ENCODE results near the gene BBIP1. TPM values are rescaled to one million over a fixed set of nuclear protein-coding genes. Genes with fewer than 3 reads are reported as not detected.

BBIP1 gene
- total RNA-seq, 1 experiment from 2014 or later, result 12.3 TPM

- no peak for DNase-seq (ENCODE audit: low read depth)
- in situ Hi-C loops (cut with HindIII; ENCODE audit: low pct_unique_long_range_greater_than_20kb, low sequenced_read_pairs), result no loop called here
These were observed 21.8 kb downstream of the BBIP1 start for GRCh38 chr10:110897184-110897583.

DNA sequence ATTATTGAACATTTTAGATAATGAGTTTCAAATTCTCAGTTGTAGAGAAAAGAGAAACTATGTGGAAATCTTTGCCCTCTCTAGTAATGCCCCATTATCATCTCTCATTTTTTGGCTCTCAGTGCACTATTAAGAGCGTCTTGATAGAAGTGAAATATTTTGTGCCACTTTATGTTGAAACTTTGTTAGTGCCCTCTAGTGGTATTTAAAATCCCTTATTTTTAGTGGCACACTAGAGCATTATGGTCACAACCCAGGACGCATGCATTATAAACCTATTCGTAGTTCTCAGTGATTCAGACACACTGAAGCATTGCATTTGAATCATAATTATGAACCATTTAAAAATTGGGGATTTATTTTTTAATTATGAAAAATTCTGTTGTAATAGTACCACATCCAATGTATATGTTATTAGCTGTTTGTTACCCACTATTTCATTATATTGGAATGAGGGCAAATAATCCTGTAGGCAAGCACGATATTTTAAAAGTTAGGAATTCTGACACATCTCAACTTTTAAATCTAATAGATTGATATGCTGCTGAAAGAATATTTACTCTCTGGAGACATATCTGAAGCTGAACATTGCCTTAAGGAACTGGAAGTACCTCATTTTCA lies 25.3 kb downstream of the BBIP1 start:
- peak; percentile 40 for DNase-seq (ENCODE audit: low read depth)
- in situ Hi-C loops (cut with HindIII; ENCODE audit: low pct_unique_long_range_greater_than_20kb, low sequenced_read_pairs), result no loop called here

DNA sequence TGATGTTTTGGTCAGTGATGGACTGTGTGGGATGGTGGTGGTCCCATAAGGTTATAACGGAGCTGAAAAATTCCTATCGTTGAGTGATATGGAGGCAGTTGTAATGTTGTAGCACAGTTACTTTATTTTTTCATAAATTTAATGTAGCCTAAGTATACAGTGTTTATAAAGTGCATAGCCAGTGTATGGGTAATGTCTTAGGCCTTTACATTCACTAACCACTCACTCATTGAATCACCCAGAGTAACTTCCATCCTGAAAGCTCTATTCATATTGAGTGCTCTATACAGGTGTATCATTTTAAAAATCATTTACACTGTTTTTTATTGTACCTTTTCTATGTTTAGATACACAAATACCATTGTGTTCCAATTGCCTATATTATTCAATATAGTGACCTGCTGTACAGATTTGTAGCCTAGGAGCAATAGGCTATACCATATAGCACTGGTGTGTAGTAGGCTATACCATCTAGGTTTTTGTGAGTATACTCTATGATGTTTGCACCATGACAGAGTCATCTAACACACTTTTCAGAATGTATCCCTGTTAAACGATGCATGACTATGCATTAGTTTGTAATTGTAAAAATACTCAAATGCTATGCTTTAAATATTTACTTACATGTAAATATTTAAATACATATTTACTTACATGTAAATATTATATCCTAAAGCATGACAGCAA lies 26.2 kb downstream of the BBIP1 start:
- in situ Hi-C loops (cut with HindIII; ENCODE audit: low pct_unique_long_range_greater_than_20kb, low sequenced_read_pairs), result no loop called here
- no peak for DNase-seq (ENCODE audit: low read depth)

- DNase-seq (ENCODE audit: low read depth), result no peak
- in situ Hi-C loops (cut with HindIII; ENCODE audit: low pct_unique_long_range_greater_than_20kb, low sequenced_read_pairs), result no loop called here
These were observed 31.4 kb downstream of the BBIP1 start for GRCh38 chr10:110887560-110887959.

DNA sequence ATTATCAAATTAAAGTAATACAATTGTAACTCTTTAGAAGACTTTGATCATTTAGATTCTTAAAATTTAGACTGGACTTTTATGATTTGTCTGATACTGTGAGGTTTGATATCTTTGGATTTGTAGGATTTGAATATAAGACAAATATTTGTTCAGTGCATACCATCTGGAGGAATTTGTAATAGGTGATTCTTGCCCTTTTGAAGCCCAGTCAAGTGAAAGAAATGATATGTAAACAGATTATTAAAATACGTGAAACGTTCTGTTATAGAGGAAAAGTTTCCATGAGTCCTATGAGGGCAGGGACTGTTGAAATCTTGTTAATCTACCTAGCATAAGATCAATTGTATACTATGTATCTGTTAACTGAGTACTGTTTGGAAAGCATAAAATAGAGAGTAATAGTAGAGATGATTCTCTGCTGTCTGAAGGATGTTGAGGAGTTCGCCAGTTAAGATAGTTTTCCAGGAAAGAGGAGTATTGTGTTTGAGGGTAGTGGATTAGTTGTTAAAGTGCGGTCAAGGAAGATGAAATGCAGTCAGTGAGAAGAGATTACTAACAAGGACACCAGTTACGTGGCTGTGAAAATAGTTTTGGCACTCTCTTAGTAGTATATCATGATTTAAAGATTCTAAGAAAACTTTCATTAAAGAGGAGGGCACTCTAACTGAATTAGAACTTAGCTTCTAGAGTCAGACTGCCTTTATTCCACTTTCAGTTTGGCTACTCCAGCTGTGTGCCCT lies 32.9 kb downstream of the BBIP1 start:
- no peak for DNase-seq (ENCODE audit: low read depth)
- in situ Hi-C loops (cut with HindIII; ENCODE audit: low pct_unique_long_range_greater_than_20kb, low sequenced_read_pairs), result no loop called here

- in situ Hi-C loops (cut with HindIII; ENCODE audit: low pct_unique_long_range_greater_than_20kb, low sequenced_read_pairs), result no loop called here
- DNase-seq (ENCODE audit: low read depth), result no peak
These were observed 35.1 kb downstream of the BBIP1 start for GRCh38 chr10:110883924-110884323.

DNA sequence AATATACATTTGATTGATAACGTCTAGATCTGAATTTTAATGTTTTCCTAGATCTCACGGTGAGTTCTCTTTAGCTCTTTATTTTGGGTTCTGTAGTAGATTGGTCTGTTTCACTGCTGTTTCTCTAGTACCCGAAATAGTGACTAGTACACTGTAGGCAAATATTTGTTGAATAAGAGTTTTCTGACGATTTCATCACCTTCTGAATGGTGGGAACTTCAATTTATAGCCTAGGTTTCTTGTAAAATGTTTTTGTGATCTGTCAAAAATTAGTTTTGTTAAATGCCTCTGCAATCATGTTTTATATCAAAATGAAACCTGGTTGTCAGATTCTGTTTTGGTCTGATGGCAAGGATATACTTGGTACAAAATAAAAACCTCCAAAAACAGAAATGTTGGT lies 37.1 kb downstream of the BBIP1 start:
- in situ Hi-C loops (cut with HindIII; ENCODE audit: low pct_unique_long_range_greater_than_20kb, low sequenced_read_pairs), result no loop called here

GRCh38 chr10:110881247-110881646 lies 37.7 kb downstream of the BBIP1 start:
- in situ Hi-C loops (cut with HindIII; ENCODE audit: low pct_unique_long_range_greater_than_20kb, low sequenced_read_pairs), result no loop called here
- DNase-seq (ENCODE audit: low read depth), result no peak

More for the DNA sequence above, 37.1 kb downstream of the BBIP1 start:
- DNase-seq (ENCODE audit: low read depth), result no peak

DNA sequence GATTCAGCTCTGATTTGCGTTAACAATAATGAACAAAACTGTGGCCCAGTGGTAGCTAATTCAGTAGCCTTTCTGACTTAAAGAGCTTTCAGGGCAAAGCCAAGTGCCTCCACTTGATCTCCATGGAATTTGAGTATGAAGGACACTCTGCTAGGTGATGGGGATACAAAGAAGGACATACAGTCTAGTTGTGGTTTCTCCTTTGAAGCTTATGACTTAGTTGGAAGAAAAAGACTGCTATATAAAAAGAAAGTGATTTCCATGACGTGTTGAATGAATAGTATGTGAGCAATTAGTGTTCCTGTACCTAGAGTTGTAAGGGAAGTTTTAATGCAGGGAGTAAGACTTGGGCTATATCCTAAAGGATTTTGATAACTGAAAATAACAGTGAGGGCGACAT lies 39.0 kb downstream of the BBIP1 start:
- no peak for DNase-seq (ENCODE audit: low read depth)
- in situ Hi-C loops (cut with HindIII; ENCODE audit: low pct_unique_long_range_greater_than_20kb, low sequenced_read_pairs), result no loop called here

DNA sequence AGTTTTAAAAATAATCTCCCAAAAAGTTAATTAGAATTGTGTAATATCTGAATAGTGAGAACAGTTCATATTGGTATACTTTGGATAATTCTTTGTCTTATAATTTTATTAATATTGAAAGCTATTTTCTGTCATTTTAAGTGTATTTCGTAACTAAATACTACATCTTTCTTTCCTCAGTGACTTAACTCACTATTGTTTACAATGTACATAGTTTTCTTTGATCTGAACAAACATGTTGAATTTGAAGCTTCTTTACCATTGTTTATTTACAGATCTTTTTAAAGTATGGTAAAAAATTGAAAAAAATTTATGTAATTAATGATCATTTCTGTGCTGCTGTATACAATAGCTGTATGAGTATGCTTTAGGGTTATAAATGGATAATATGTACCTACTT lies 42.2 kb downstream of the BBIP1 start:
- in situ Hi-C loops (cut with HindIII; ENCODE audit: low pct_unique_long_range_greater_than_20kb, low sequenced_read_pairs), result no loop called here
- DNase-seq (ENCODE audit: low read depth), result no peak

DNA sequence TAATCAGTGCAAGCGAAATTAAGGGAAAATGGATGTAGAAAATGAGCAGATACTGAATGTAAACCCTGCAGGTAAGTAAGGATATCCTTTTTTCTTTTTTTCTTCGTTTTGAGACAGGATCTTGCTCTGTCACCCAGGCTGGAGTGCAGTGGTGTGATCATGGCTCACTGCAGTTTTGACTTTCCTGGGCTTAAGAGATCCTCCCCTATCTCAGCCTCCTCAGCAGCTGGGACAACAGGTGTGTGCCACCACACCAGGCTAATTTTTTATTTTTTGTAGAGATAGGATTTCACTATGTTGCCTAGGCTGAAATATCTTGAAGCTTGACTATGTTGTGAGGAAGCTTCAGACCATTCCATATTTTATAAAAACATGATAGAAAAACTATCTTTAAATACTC lies 43.0 kb downstream of the BBIP1 start:
- in situ Hi-C loops (cut with HindIII; ENCODE audit: low pct_unique_long_range_greater_than_20kb, low sequenced_read_pairs), result no loop called here
- DNase-seq (ENCODE audit: low read depth), result no peak

- in situ Hi-C loops (cut with HindIII; ENCODE audit: low pct_unique_long_range_greater_than_20kb, low sequenced_read_pairs), result no loop called here
These were observed 45.0 kb downstream of the BBIP1 start for GRCh38 chr10:110873951-110874350.

DNA sequence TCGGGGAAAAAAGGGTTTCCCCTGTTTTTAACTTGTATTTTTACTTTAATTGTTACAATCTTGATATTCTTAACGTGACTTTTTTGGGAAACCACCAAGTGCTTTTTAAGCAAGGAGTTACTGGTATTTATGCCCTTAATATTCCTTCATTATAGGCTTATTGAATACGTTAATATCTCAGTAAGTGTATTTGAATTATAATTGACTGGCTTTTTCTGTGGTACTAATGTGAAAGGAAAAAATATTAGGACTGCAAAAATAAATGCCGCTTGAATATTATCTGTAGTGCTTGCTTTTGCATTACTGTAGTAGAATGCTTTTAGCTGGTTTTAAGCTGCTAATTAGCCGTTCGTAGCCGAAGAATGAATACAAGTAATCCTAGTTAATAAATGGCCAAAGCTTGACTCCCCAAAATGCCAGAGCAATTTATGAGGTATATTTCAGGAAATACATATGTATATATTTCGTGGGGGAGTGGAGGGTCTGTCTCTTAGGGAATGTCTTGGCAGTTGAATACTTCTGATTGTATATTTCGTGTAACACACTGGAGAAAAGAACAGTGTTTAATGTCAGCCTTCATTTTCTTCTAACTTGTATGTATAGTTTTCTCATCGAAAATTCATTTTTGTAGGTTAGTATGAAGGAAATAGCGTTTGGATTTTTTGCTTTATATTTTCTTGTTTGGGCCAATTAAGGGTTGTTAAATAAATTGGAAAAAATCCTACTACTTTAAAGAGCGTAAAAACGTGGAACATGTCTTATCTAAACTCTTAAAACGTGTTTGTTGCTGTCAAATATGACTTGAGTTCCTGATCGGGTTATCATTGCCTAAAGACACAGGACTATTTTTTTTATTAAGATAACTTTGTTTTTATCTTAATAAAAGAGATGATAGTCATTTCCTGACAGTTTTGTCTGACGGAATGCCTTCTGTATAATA lies 45.7 kb downstream of the BBIP1 start:
- no peak for DNase-seq (ENCODE audit: low read depth)
- in situ Hi-C loops (cut with HindIII; ENCODE audit: low pct_unique_long_range_greater_than_20kb, low sequenced_read_pairs), result no loop called here

More at GRCh38 chr10:110873951-110874350, 45.0 kb downstream of the BBIP1 start:
- DNase-seq (ENCODE audit: low read depth), result no peak

DNA sequence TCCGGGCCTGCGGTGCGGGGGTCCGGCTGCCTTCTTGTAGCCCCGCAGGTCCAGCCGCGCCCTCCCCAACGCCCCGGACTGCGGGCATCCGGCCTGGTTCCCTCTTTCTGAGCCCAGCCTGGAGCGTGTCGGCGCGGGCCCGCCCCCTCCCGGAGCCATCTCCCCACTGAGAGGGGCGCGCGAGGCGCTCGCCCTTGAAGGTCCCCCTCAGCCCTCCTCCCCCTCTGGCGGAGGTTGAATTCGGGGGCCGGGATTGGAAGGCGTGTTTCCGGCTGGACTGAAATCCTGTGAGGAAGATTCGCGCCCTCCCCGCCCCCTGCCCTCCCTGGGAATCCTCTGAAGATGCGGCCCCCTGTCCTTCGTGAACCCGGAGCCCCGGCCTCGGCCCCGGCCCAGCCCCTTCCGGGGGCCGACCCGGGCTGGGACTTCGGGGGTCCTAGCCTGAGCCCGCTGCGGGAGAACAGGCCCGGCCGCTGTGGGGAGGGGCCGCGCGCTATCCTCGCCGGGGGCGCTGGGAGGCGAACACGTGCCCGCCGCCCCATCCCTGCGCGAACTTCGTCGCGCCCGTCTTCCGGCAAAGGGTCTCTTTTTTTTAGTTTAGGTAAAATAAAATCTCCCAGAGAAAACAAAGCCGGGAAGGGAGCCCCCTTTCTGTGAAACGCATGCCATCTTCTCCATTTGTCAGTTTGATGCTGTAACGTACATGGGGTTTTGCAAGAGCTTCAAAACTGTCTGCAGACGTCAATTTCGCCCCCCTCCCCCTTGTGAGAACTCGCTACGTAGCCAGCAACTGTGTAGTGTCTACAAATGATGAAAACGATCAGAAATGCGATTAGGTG lies 46.6 kb downstream of the BBIP1 start:
- in situ Hi-C loops (cut with HindIII; ENCODE audit: low pct_unique_long_range_greater_than_20kb, low sequenced_read_pairs), result no loop called here

DNA sequence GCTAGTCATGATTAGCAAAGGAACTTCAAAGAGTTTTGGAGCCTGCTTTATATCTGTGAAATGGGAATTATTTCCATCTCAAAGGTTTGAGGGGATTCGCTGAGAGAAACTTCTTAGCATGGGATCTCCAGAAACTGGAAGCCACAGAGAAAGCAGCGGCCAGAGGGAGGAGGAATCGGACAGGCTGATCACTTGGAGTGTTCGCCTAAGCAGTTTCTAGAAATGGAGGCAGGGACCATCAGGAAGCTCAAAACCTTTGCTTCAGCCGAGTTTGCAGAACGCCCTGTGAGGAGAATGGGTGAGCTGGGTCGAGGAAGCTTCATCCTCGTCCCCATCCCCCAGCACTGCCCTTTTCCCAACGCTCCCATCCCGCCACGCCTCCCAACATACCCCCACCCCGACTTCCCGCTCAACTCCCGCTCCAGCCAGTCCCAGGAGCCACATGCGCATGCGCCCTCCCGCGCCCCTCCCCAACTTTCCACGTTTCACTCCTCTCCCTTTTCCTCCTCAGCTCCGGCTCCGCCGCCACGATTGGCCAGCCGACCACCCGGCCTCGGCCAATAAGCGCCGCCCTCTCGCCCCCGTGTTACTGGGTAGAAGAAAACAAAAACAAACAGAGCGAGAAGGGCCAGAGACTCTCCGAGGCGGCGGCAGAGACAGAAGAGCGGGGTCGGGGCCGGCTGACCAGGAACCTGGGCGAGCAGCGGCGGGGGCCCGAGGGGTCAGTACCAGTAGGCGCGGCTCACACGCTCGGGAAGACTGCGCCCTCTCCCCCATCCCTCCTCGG lies 47.5 kb downstream of the BBIP1 start, which contains the start of gene PDCD4:
TSS of gene PDCD4 (plus strand) at position 631 of the 787 bp plus-strand sequence. CDS start 4,100 bp downstream, outside the sequence.
- peak; percentile 99 for DNase-seq (ENCODE audit: low read depth)
- in situ Hi-C loops (cut with HindIII; ENCODE audit: low pct_unique_long_range_greater_than_20kb, low sequenced_read_pairs), result no loop called here

More for the DNA sequence above, 46.6 kb downstream of the BBIP1 start:
- DNase-seq (ENCODE audit: low read depth), result peak; percentile 67

- in situ Hi-C loops (cut with HindIII; ENCODE audit: low pct_unique_long_range_greater_than_20kb, low sequenced_read_pairs), result no loop called here
- DNase-seq (ENCODE audit: low read depth), result no peak
These were observed 48.1 kb downstream of the BBIP1 start for GRCh38 chr10:110870823-110871297.

DNA sequence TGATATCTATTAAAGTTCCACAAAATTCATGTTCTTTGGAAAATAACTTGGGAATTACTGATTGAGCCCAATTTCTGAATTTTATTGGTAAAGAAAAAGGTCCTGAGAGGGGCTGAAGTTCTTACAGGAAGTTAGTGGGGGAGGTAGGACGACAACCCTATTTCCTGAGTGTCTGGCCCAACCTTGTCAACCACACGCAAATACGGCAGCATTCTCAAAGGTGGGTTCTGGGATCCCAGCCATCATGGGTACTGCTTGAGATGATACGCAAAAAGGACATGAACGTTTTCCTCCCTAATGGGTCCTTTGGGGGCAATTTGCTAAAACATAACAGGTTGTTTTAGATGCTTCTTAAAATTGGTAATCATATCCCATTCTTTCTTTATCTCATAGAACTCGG lies 50.0 kb downstream of the BBIP1 start:
- no peak for DNase-seq (ENCODE audit: low read depth)
- in situ Hi-C loops (cut with HindIII; ENCODE audit: low pct_unique_long_range_greater_than_20kb, low sequenced_read_pairs), result no loop called here
